GM21576 (cell line): ENCODE measurements around the gene VAC14.
A peak's percentile ranks its signal among the peaks of the same experiment; 100 is the strongest.
"Not testable (repeated sequence)": the region's sequence is repeated elsewhere in the genome, so short reads cannot be mapped to it uniquely, and the experiment has no call there.

ENCODE experiments used
- ATAC-seq: cut with Tn5 transposase; IDR thresholded peaks from one replicate; pipeline ENCODE4 v1.9.1; 2021; ENCODE audit warnings: mild to moderate bottlenecking, moderate library complexity; ENCODE audit not compliant: unreplicated experiment

VAC14 gene

DNA sequence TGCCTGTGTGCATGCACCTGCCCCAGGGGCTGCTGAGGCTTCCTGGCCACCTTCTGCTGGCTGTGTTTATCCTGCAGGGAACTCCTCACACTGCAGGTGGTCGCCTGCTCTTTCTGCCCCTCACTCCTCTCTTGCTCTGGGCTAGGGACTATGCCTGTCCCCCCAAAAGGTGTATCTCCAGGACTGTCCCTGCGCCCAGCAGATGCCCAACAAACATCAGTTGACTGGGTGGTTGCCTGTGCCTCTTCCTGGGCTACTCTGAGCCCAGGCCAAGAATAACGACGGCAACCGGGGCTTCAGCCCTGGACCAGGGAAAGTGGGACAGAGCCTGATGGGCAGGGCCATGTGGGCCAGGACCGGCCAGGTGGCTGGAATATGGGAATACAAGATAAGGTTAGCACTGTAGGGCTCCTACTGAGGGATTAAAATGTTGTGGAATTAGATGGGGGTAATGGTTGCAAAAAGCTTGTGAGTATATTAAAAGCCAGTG is 55.4 kb downstream of the VAC14 start:
- no peak for ATAC-seq

DNA sequence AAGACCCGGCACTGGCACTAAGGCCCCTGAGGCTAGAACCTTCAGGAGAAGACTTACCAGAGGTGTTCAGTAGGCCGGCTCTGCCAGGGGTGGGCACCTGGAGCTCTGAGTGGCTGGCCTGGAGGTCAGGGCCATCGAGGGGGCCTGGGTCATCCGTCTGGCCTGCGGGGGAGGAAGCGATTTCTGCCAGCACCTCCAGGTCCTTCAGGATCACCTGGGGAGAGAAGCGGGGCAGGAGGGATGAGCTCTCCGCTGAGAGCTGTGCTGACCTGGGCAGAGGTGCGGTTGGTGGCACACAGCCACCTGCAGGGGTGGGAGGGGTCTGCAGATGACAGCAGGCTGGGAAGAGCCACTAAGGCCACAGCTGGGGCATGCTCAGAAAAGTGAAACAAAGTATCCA is 56.6 kb downstream of the VAC14 start:
- no peak for ATAC-seq

DNA sequence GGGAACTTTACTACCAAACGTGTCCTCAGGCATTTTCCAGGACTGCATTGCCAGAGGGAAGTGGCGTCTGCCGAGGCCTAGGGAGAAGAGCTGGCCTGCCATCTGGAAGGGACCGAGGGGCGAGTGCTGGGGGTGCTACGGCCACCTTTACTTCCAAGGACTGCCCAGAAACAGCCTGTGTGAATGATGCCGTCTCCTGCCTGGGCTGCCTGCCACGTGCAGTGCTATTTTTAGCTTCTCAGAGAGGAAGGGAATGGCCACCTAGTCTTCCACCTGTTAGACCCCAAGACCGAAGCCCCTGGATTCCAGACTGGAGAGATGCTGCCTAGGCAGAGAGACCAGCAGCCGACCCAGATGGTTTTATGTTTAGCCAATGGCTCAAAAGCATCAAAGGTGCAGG is 57.2 kb downstream of the VAC14 start:
- no peak for ATAC-seq

DNA sequence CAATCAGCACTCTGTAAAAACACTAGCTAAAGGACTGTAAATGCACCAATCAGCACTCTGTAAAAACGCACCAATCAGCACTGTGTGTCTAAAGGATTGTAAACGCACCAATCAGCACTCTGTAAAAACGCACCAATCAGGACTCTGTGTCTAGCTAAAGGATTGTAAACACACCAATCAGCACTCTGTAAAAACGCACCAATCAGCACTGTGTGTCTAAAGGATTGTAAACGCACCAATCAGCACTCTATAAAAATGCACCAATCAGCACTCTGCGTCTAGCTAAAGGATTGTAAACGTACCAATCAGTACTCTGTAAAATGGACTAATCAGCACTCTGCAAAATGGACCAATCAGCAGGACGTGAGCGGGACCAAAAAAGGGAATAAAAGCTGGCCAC is 58.0 kb downstream of the VAC14 start:
- not testable (repeated sequence) for ATAC-seq

DNA sequence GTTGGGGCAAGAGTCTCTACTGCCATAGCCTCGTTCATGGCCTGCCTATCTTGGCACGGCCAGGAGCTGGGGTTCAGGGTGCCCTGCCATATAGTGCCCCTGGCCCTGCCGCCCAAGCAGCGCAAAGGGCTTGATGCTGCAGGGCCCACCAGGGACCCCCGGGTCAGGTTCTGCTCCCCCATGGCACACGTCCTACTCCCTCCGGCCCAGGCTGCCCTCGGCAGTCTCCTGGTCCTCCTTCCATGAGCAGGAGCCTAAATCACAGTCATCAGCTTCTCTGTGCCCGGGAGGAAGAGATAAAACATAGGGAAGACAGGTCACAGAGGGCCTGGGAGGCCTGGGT is 59.2 kb downstream of the VAC14 start:
- no peak for ATAC-seq

DNA sequence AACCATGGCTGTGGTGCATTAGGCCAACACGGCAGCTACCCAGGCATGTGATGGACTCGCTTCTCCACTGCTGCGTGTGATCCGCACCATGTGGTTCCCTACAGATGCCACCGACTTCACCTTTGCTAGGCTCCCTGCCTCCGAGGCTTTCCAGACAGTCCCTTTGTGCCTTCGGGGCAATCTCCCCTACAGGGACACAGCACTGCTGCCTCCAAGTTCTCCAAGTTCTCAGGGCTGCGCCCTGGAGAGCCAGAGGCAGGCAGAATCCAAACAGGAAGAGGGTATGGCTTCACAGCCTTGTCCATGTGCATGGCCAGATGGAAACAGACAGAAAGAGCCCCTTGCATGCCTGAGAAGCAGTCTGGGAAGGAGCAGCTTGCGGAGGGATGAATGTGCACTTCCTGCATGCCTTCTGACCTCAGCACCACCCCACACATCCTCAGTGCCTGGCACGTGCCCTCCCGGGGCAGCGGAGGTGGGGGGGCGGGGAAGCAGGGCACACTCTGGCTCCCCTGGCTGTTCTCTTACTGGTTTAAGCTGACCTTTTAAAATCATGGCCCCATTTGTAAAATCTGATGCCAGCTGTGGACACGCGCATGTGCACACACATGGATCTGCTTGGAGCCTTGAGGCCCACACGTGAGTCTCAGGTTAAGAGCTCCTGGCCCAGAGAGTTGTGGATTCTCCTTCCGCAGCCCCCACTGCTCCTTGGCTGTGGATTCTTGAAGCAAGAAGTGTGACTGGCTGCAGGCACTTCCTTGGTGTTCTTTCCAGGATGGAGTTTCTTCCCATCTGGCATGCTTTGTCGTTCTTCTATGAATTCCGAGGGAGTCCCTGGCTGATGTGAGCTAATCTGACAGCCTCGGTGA is 59.8 kb downstream of the VAC14 start:
- no peak for ATAC-seq

DNA sequence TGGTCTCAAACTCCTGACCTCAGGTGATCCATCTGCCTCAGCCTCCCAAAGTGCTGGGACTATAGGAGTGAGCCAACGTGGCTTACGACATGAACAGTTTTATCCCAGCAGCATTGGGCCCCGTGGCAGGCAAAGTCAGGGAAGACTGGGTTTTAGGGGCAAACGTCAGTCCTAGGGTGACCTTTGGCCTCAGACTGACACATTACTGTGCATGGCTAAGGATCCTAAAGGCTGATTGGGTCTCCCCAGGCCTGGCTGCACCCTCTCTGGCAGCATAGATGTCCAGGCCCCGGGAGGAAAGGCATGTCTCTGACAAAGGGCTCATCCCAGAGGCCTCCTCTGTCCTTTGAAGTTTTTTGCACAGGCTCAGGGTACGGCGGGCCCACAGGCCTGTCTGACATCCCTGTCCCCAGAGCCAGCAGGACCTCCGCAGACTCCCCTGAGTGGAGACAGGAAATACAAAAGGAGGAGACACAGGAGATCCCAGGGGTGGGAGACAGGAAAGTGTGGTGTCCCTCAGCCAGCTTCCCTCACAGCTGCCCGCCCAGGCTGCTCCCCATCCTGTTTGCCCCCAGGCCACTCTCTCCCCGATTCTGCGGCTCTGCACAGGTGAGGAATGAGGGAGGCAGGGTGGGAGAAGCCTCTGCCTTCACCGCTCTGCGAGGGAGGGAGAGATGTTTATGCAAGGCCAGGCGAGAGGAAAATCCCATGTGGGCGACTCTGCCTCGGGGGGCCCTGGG is 60.6 kb downstream of the VAC14 start:
- ATAC-seq, result no peak

DNA sequence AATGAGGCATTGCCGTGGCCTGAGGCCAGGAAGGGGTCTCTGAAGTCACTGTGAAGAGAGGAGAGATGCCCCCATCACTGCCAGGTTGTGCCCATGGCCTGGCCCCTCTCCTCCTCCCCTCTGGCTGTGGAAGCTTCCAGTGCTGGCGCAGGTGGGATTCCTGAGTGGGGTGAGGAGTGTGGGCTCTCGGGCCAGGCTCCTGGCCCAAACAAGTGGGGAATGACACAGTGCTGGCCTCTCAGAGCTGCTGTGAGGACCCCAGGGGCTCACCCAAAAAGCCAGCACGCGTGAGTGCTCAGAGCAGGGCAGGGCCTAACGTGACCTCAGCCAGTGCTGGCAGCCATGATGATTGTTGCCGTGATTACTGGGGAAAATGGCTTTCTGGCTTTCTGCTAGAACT is 61.6 kb downstream of the VAC14 start:
- ATAC-seq, result no peak

DNA sequence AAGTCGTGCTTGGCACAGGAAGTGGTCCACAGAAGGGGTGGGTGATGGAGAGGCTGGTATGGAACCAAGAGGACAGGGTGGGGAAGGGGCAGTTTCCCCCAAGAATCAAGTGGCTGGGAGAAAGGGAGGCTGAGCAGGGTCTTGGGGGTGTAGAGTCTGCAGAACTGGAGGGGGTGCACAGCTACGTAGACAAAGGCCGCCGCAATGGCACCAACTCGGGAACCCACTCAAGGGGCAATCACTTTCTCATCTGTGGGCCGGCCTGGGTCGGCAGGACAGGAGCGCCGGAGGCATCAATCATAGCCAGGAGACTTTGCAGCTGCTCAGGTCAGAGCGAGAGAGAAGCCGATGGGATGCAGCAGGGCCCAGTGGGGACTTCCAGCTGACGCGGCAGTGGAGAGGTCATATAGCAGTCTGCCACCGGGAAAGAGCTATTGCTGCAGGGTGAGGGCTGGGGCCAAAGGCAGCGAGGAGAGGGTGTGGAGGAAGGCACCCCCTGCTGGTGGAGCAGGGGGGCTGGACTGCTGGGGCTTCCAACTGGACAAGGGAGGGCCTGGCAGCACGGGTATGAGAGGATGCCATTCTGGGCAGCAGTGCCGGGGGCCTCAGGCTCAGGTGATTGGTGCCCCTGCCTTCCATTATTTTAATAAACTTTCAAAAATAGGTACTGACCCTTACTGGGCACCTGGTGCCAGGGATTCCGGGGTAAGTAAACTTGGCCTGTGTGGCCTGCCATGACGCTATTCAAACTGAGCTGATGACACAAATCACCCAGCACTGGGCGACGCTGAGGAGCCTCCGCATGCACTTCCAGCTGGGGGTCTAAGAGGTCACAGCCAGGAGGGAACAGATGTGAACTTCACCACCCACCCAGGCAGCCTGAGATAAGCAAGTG is 62.6 kb downstream of the VAC14 start:
- ATAC-seq, result no peak

DNA sequence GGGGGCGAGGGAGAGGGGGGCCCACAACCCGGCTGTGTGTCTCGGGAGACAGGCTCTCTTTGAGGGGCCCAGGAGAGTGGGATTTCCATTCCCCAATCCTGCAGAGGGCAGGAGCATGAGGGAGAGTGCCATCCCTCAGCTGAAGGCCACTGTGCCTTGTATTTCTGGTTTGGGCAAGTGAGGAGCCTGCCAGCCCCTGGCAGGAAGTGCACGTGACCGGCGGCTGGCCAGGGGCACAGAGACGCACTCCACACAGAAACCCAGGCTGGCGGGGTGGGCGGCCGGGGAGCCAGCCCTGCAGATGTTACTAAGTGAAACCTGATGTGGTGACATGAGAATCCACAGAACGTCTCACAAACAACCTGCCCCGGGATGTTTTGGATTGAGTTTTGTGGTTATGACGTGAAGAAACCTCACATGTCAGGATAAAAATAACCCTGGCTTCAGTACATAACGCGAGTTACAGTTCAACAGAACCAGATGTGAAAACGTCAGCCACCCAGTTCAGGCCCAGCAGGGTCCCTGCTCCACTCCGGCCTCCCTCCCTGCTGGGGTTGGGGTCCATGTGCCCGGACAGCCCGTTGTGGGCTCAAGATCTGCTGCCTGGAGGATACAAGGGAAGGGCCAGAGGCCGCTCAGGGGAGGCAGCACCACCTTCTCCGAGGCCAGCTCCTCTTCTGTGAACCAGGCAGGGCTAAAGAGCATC is 63.4 kb downstream of the VAC14 start:
- peak; percentile 85 for ATAC-seq

DNA sequence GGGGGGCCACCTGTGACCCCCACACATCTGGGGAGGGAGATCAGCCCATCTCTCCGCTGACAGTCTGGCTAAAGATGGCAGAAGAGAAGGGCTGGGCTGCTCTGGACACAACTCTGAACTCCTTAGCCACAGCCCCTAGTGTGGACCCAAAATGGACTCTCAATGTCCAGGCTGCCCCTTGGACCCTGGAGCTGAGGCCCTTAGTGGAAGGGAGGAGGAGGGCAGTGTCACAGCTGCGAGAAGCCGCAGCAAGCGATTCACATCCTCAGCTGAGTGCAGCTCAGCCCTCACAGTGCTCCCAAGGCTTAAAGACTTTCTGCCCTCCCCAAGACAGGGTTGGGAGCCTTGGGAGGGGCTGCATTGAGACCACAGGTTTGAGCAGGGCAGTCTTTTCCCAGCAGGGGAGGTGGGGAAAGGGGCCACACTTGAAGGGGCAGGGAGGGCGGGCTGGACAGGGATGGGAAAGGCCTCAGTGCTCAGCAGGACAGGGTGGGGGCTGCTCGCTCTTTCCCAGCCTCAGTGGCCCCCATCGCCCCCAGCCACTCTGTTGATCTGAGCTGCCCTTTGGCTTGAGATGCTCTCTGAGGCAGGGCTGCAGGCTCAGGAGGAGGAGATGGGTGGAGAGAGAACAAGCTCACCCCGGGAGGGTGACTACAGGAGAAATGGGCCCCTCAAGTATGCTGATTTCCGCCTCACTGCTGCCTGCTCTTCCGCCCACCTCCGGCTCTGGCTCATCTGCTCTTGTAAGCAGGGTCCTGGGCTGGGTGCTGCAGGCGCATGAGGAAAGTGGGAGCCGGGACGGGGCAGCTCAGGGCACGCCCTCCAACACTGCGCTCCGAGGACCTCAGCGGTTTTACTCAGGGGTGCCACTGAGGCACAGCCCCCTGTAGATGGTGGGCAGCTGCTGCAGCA is 64.2 kb downstream of the VAC14 start:
- no peak for ATAC-seq

DNA sequence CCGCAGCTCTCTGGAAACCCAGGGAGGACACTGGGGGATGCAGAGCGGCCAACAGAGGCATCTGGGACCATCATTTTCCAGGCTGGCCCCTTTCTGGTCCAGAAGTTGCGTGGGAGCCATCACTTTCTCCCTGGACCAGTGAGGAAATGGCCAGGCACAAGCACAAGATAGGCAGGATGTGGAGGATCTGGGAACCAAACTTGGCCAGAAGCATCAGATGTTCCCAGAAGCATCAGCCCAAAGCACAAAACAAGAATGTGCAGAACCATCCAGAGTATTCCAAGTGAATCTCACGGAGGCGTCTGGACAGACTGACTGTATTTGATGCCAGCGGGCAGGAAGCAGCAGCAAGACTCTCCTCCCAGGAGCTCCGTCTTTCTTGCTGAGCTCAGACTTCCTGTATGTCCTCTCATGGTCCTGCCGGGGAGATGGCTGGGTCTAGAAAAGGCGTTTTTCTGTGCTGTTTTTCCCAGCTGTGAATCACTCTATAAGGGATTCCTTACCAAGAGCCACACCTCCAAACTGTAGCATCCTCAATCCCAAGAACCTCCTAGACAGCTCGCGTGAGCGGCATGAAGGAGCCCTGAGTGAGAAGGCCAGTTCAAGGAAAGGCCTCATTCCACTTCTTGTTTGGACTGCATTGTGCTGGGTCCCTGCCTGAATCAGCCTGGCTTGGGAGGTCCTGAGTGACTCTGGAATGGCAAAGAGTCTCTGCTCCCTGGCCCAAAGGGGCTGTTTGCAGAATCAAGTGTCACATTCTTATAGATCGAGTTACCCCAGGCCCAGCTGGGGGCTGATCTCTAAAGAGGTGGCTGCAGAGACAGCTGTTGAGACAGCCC is 65.6 kb downstream of the VAC14 start:
- ATAC-seq, result no peak

DNA sequence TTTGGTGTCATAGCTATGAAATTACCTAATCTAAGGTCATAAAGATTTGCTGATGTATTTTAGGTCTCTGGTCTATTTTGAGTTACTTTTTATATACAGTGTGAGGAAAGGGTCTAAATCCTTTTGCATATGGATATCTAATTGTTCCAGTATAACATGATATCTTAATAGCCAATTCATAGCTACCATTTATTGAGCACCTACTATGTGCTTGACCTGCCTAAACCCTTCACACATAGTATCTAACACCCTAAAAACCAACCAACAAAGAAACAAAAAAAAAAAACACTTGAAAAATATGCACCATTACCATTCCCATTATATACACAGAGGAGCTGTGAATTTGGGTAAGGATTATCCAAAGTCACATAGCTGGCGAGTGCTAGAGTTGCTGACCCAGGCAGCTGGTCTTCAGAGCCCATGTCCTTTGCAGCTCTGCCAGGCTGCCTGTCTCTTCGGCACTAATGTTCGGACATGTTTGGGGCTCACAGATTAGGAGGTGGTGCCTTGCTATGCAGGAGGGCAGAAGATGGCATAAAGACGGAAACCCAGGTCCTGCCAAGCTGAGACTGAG is 66.3 kb downstream of the VAC14 start:
- no peak for ATAC-seq

DNA sequence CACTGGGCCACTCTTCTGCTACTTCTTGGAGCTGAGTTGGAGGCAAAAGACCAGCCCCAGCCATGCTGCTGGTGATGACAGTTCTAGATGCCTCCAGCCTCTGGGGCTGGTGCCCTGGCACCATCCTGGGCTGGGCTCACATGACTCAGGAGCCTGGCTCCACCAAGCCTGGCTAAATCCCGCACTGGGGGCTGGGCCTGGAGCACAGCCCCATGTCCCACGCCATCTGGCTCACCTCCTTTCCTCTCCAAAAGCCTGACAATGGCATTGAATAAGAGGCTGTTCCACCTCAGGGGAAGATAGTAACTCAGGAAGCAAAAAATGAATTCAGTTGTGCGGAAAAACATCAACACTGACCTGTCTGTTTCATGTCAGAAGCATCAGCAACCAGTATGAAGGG is 70.0 kb downstream of the VAC14 start:
- no peak for ATAC-seq

DNA sequence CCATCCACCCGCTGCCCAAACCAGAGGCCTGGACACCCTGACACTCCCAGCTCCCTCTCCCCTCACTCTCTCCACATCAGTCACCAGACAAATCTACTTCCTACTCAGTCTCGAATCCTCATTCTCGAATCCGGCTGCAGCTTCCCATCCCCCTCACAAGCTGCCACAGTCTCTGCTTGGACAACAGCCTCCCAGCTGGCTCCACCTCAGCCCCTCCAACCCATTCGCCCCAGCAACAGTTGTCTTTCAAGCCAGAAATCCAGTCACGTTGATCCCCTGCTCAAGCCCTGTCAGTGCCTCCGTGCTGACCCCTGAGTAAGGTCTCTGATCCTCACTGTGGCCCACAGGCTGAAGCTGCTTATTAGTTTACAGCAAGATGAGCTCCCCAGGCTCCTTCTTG is 70.9 kb downstream of the VAC14 start:
- no peak for ATAC-seq

DNA sequence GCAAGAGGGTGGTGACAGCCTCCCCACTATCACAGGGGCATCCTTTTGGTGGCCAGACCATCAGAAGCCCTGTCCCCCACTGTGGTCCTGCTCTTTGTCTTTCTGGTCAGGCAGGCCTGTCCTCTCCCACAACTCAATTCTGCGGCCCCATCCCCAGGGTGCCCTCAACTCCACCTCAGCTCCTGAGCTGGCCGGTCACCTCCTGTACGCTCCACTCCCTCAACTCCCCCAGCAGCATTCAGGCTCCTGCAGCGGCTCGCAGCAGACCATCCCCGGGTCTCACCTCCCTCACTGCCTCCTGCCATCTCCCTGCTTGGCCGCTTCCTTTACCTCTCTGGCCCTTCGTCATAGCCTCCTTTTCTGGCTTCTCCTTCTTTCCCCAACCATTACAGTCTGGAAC is 71.7 kb downstream of the VAC14 start:
- no peak for ATAC-seq

DNA sequence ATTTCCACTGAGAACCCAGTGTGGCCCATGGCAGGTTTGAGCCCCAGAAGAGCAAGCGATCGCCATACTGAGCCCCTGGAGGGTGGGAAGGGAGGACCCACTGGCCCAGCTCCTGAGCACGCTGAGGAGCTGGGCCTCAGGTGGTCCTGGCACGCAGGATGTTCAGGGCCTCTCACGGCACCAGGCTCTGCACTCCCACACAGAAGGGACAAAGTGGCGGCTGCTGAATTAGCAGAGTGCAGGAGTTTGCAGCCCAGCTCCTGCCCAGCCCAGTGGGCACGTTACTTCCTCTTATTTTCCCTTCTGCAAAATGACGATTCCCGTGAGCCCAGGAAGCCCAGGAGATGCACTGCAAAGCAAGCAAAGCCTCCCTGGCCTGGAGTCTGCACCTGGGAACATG is 72.8 kb downstream of the VAC14 start:
- no peak for ATAC-seq

DNA sequence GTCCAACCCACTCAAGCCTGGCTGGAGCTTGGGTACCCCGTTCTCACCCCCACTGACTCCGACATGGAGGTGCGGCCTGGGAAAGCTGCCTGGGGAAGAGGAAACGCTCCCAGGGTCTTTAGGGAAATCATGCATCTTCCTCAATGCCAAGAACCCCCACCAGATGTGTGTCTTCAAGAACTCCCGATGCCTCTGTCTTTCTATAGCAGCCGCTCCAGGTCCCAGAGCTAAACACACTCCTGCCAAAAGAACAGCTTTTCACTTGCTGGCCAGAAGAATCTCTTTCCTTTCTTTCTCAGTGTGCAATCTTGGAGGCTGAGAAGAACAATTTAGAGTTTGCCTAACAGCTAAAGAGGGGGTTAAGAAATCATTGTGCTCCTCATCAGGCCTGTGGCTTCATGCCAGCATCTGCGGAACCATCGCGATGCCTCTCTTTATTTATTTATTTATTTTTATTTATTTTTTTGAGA is 74.0 kb downstream of the VAC14 start:
- no peak for ATAC-seq
